Endothelial cell of umbilical vein (primary cell): ENCODE results near the gene AGRP. TPM values are rescaled to one million over a fixed set of nuclear protein-coding genes. Genes with fewer than 3 reads are reported as not detected.
A peak's percentile ranks its signal among the peaks of the same experiment; 100 is the strongest.

Experiments
- Bru-seq: library from RNA; stranded (reverse); fragments of 400-500 nt; gene quantifications from one replicate; lab custom pipeline; 2021; lab: Mats Ljungman, UMichigan
- BruChase-seq, 2 experiments: library from RNA; stranded (reverse); fragments of 400-500 nt; gene quantifications; one replicate each; lab custom pipeline; 2021; lab: Mats Ljungman, UMichigan
- BruUV-seq: library from RNA; stranded (reverse); fragments of 400-500 nt; replicated peaks from 2 replicates; lab custom pipeline; 2021; lab: Mats Ljungman, UMichigan
- CTCF ChIA-PET: fragments of 300-600, 350-600 bp; sonication (Branson Sonifier 250); formaldehyde crosslinking; loops from one replicate; lab custom pipeline; 2021; ENCODE audit warnings: antibody characterized with exemption, inconsistent platforms; lab: Charles Lee
- POLR2A ChIA-PET: fragments of 300-600, 350-600 bp; sonication (Branson Sonifier 250); formaldehyde crosslinking; loops from one replicate; lab custom pipeline; 2021; ENCODE audit warnings: antibody characterized with exemption, inconsistent platforms; lab: Charles Lee
- DNase-seq: peaks from one replicate; pipeline ENCODE4 v3.0.0-alpha.2; 2011; ENCODE audit warnings: low read depth, low spot score
- FAIRE-seq: peaks from 2 replicates; lab custom pipeline; 2011; peaks lifted over from hg19 to GRCh38; lab: Jason Lieb, UNC
- H2AFZ ChIP-seq: 2 replicates; pipeline ENCODE4 v1.6.0; 2012; ENCODE audit warnings: low read depth, low read length, control low read depth, inconsistent platforms
- H3K27ac ChIP-seq: 2 replicates; pipeline ENCODE4 v1.5.1; 2011; ENCODE audit warnings: low read depth, mild to moderate bottlenecking, control low read depth, low read length, moderate library complexity; ENCODE audit not compliant: insufficient read depth
- H3K27me3 ChIP-seq, 2 experiments: 2 replicates each; pipeline versions ENCODE4 v1.6.0 to v1.6.1; 2011; ENCODE audit warnings: low read length in 2 of 2, mixed read lengths in 1 of 2; ENCODE audit not compliant: control insufficient read depth in 2 of 2, insufficient read depth in 2 of 2
- H3K36me3 ChIP-seq, 2 experiments: 2 replicates in 1 of 2; 3 replicates in 1 of 2; pipeline ENCODE4 v1.5.1; 2011; ENCODE audit warnings: low read length in 2 of 2, mild to moderate bottlenecking in 1 of 2, moderate library complexity in 1 of 2; ENCODE audit not compliant: control insufficient read depth in 2 of 2, insufficient read depth in 2 of 2; ENCODE audit errors: extremely low read depth in 1 of 2
- H3K4me1 ChIP-seq: 3 replicates; pipeline ENCODE4 v1.5.1; 2011; ENCODE audit warnings: mild to moderate bottlenecking, low read length; ENCODE audit not compliant: control insufficient read depth, insufficient read depth; ENCODE audit errors: extremely low read depth
- H3K4me2 ChIP-seq: 2 replicates; pipeline ENCODE4 v1.6.1; 2011; ENCODE audit warnings: low read length, control low read depth, mixed read lengths; ENCODE audit not compliant: insufficient read depth
- H3K4me3 ChIP-seq, 3 experiments: fragments of 200-600 bp in 1 of 3; sonication (generic), shearing (Covaris generic) in 1 of 3; replicated peaks in 1 of 3; 2 replicates each; pipeline ENCODE4 v1.5.1; 2011 to 2016; ENCODE audit warnings: control low read depth in 3 of 3, low read length in 3 of 3, mild to moderate bottlenecking in 2 of 3, inconsistent platforms in 1 of 3, low read depth in 1 of 3, moderate library complexity in 1 of 3; ENCODE audit not compliant: insufficient read depth in 1 of 3
- H3K79me2 ChIP-seq: 2 replicates; pipeline ENCODE4 v1.6.0; 2012; ENCODE audit warnings: low read length, inconsistent platforms; ENCODE audit not compliant: control insufficient read depth, insufficient read depth
- H3K9ac ChIP-seq: replicated peaks from 2 replicates; pipeline ENCODE3; 2011; ENCODE audit warnings: low read length, control low read depth; ENCODE audit not compliant: insufficient read depth; ENCODE audit errors: extremely low read depth
- H3K9me1 ChIP-seq: replicated peaks from 3 replicates; pipeline ENCODE4 v1.6.0; 2011; ENCODE audit warnings: mild to moderate bottlenecking, low read length; ENCODE audit not compliant: control insufficient read depth, insufficient read depth; ENCODE audit errors: extremely low read depth
- H3K9me3 ChIP-seq: replicated peaks from 2 replicates; pipeline ENCODE4 v1.5.1; 2012; ENCODE audit warnings: low read length, inconsistent platforms; ENCODE audit not compliant: control insufficient read depth, insufficient read depth
- H4K20me1 ChIP-seq: replicated peaks from 2 replicates; pipeline ENCODE3; 2011; ENCODE audit warnings: mild to moderate bottlenecking, low read length; ENCODE audit not compliant: control insufficient read depth, insufficient read depth; ENCODE audit errors: extremely low read depth
- CTCF ChIP-seq, 2 donors: IDR thresholded peaks; 1 replicate in 1 of 2; 2 replicates in 1 of 2; pipeline ENCODE4 v1.5.1; 2011; ENCODE audit warnings: low read length in 2 of 2, mild to moderate bottlenecking in 2 of 2, moderate library complexity in 2 of 2, control low read depth in 1 of 2, inconsistent platforms in 1 of 2, low read depth in 1 of 2; ENCODE audit not compliant: insufficient read depth in 1 of 2; ENCODE audit errors: extremely low read depth in 1 of 2
- EZH2 ChIP-seq: IDR thresholded peaks from 2 replicates; pipeline ENCODE4 v1.6.1; 2012; ENCODE audit warnings: borderline replicate concordance, low read depth, mild to moderate bottlenecking, moderate library complexity, low read length, inconsistent platforms; ENCODE audit not compliant: severe bottlenecking
- FOS ChIP-seq: IDR thresholded peaks from 2 replicates; pipeline ENCODE4 v1.6.1; 2011; ENCODE audit warnings: mild to moderate bottlenecking, low read length, moderate library complexity, borderline replicate concordance; ENCODE audit not compliant: insufficient read depth
- GATA2 ChIP-seq: IDR thresholded peaks from 2 replicates; pipeline ENCODE4 v1.7.0; 2011; ENCODE audit warnings: low read depth, mild to moderate bottlenecking, moderate library complexity, mixed read lengths, low read length; ENCODE audit not compliant: insufficient read length, insufficient read depth
- JUN ChIP-seq: IDR thresholded peaks from 2 replicates; pipeline ENCODE4 v1.6.1; 2011; ENCODE audit warnings: borderline replicate concordance, low read depth; ENCODE audit not compliant: insufficient read length, insufficient read depth
- MAX ChIP-seq: IDR thresholded peaks from 2 replicates; pipeline ENCODE4 v1.6.1; 2011; ENCODE audit not compliant: insufficient read depth, insufficient read length
- MYC ChIP-seq: IDR thresholded peaks from one replicate; pipeline ENCODE4 v1.6.1; 2011; ENCODE audit warnings: mild to moderate bottlenecking, low read depth, low read length
- POLR2A ChIP-seq: IDR thresholded peaks from 2 replicates; pipeline ENCODE4 v1.6.1; 2012; ENCODE audit warnings: low read depth, mild to moderate bottlenecking, control low read depth, low read length
- POLR2AphosphoS5 ChIP-seq: IDR thresholded peaks from 2 replicates; pipeline ENCODE4 v1.6.1; 2012; ENCODE audit warnings: low read depth, mild to moderate bottlenecking, control low read depth, low read length, moderate library complexity; ENCODE audit not compliant: insufficient read depth
- dilution Hi-C: fragments of 300-500 bp; cut with MboI; formaldehyde crosslinking; loops from one replicate; pipeline ENCODE4 v1.15.0; 2019; ENCODE audit warnings: low sequenced_read_pairs; ENCODE audit not compliant: extremely low pct_ligation_motif_present
- intact Hi-C: fragments of 100-400 bp; cut with micrococcal nuclease; formaldehyde crosslinking; loops from one replicate; pipeline ENCODE4 v1.10.0; 2022
- long read RNA-seq: library from polyadenylated mRNA; stranded (forward); transcript quantifications from one replicate; pipeline ENCODE4 v2.0.0, GENCODE V29; 2021
- polyA minus RNA-seq, 3 experiments: library from RNA; depleted of rRNA, polyadenylated mRNA; stranded (reverse); fragments of >200 nt; gene quantifications; 1 replicate in 1 of 3; 2 replicates in 2 of 3; pipeline ENCODE4 v1.2.3, GENCODE V29; 2011
- polyA plus RNA-seq, 4 experiments: library from polyadenylated mRNA; depleted of rRNA in 3 of 4; stranded (reverse) in 3 of 4; unstranded in 1 of 4; fragments of >200 nt; gene quantifications; 2 replicates each; pipeline versions ENCODE4 v1.2.1 to v1.2.3, GENCODE V29; 2011 to 2012; ENCODE audit warnings: missing spikeins in 1 of 4
- total RNA-seq: library from RNA; stranded (reverse); gene quantifications from 2 replicates; pipeline ENCODE4 v1.2.3, GENCODE V29; 2021

Gene AGRP
- total RNA-seq: not detected in 2 replicates
- polyA plus RNA-seq: not detected in 2 replicates
- polyA plus RNA-seq (2011; cell fraction: cytosol; rRNA removed): not detected in 2 replicates
- not detected in 2 replicates for polyA plus RNA-seq (2011; cell fraction: nucleus; rRNA removed)
- not detected in 2 replicates for polyA plus RNA-seq (2012)
- polyA minus RNA-seq: not detected in 2 replicates
- not detected for polyA minus RNA-seq (2011; cell fraction: cytosol; rRNA and poly(A)+ RNA removed)
- not detected in 2 replicates for polyA minus RNA-seq (2011; cell fraction: nucleus; rRNA and poly(A)+ RNA removed)
- not detected for Bru-seq, nascent RNA
- not detected for BruChase-seq, experiment 1, labeled RNA remaining after a 6-hour chase
- not detected for BruChase-seq, experiment 2, labeled RNA remaining after a 2-hour chase
- long read RNA-seq: 0 reads

GRCh38 chr16:67483150-67483549 lies at the start of gene AGRP:
AGRP (minus strand) TSS chr16:67483547; CDS start chr16:67483398, 149 bp downstream.
- Histone ChIP-seq H3K79me2 (peaks cover 17% of the 10 kb centered on the region), H3K4me2 (no peak within 1 kb of the TSS), H3K36me3 (no peaks in the 10 kb centered on the region), H4K20me1 (no peaks in the 10 kb centered on the region), H3K9me3 (no peaks in the 10 kb centered on the region), H3K9ac (peak within 1 kb of the TSS; percentile 83), H3K27ac (peak within 1 kb of the TSS; percentile 73), H3K4me3 (no peak within 1 kb of the TSS), H3K4me1 (peaks cover 35% of the 10 kb centered on the region), H3K27me3 (no peaks in the 10 kb centered on the region), H2AFZ (no peak within 1 kb of the TSS), H3K9me1 (no peaks in the 10 kb centered on the region)
- FAIRE-seq: no peak
- DNase-seq: no peak
- POLR2A ChIA-PET: no interaction called here
- CTCF ChIA-PET: interaction anchor here (0.6 to 6.1 kb wide), 4 partner anchors 9 to 38 kb away, joined by 3 to 133 read pairs (median 26); no protein-coding TSS in a partner anchor
- BruUV-seq: no TSS peak
- dilution Hi-C loops (no loop called here), intact Hi-C loops (no loop called here)
- no peak for TF ChIP-seq MAX

- FAIRE-seq: no peak
- TF ChIP-seq JUN (no peak), EZH2 (no peak), GATA2 (no peak), POLR2A (no peak), FOS (no peak), MYC (no peak), CTCF (IDR thresholded peaks at IDR 0.05; ENCODE audit: extremely low read depth in 1 of 2, insufficient read depth in 1 of 2, low read depth in 1 of 2, low read length in 2 of 2) (no peak), POLR2AphosphoS5 (no peak), MAX (no peak)
- BruUV-seq: no TSS peak
- H3K9me3 ChIP-seq: no peaks in the 10 kb centered on the region
- POLR2A ChIA-PET: no interaction called here
- peaks cover 15% of the 10 kb centered on the region for H3K4me1 ChIP-seq
- intact Hi-C loops (no loop called here), dilution Hi-C loops (no loop called here)
- no peaks in the 10 kb centered on the region for H4K20me1 ChIP-seq
- no peaks in the 10 kb centered on the region for H3K36me3 ChIP-seq
- H3K79me2 ChIP-seq: peaks cover 48% of the 10 kb centered on the region
- no peak overlapping the region for H3K4me3 ChIP-seq
- H3K4me2 ChIP-seq: no peak overlapping the region
- no peak overlapping the region for H2AFZ ChIP-seq
- H3K9ac ChIP-seq: no peak overlapping the region
- CTCF ChIA-PET: interaction anchor here (1.5 to 3.0 kb wide), 4 partner anchors 10 to 135 kb away, joined by 3 to 40 read pairs (median 20); no protein-coding TSS in a partner anchor
- no peak overlapping the region for H3K27ac ChIP-seq
- no peaks in the 10 kb centered on the region for H3K27me3 ChIP-seq
- DNase-seq: no peak
- no peaks in the 10 kb centered on the region for H3K9me1 ChIP-seq
Measured at GRCh38 chr16:67531247-67531646, 47.9 kb upstream of the AGRP start.
